ENCODE results near the gene SARS1. TPM values are rescaled to one million over a fixed set of nuclear protein-coding genes. Genes with fewer than 3 reads are reported as not detected.

SARS1 gene
- total RNA-seq, 4 donors from 2014 or later = 102 to 137 (median 122) TPM

GRCh38 chr1:109181807-109182163 lies 31.9 kb upstream of the SARS1 start:
- TF ChIP-seq, protein P1, sequence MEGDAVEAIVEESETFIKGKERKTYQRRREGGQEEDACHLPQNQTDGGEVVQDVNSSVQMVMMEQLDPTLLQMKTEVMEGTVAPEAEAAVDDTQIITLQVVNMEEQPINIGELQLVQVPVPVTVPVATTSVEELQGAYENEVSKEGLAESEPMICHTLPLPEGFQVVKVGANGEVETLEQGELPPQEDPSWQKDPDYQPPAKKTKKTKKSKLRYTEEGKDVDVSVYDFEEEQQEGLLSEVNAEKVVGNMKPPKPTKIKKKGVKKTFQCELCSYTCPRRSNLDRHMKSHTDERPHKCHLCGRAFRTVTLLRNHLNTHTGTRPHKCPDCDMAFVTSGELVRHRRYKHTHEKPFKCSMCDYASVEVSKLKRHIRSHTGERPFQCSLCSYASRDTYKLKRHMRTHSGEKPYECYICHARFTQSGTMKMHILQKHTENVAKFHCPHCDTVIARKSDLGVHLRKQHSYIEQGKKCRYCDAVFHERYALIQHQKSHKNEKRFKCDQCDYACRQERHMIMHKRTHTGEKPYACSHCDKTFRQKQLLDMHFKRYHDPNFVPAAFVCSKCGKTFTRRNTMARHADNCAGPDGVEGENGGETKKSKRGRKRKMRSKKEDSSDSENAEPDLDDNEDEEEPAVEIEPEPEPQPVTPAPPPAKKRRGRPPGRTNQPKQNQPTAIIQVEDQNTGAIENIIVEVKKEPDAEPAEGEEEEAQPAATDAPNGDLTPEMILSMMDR (IDR thresholded peaks at IDR 0.05; ENCODE audit: low read depth) = no peak

GRCh38 chr1:109183058-109183738 lies 30.5 kb upstream of the SARS1 start:
- TF ChIP-seq, protein P1 (IDR thresholded peaks at IDR 0.05; ENCODE audit: low read depth) = no peak

GRCh38 chr1:109184687-109185086 lies 29.0 kb upstream of the SARS1 start:
- TF ChIP-seq, protein P1 (IDR thresholded peaks at IDR 0.05; ENCODE audit: low read depth) = no peak

GRCh38 chr1:109185357-109185756 lies 28.4 kb upstream of the SARS1 start:
- TF ChIP-seq, protein P1 (IDR thresholded peaks at IDR 0.05; ENCODE audit: low read depth) = no peak

- TF ChIP-seq, protein P1 (IDR thresholded peaks at IDR 0.05; ENCODE audit: low read depth) = no peak
Observed at GRCh38 chr1:109185990-109186732, 27.6 kb upstream of the SARS1 start.

DNA sequence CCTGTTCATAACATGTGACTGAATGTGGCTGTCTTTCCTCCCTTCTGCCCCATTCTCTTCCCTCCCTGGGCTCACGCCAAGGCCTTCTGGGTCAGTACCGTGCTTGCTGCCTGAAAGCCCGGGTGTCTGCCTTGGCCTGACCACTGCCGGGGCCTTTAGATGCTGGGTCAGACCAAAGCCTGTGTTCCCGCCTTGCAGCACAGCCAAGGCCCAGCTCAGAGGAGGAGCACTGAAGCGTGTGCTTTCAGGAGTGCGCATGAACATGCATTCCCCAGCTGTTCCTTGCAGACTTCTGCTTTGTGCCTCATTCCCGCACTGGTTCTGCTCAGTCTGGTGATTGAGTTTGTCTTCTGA lies 27.0 kb upstream of the SARS1 start:
- TF ChIP-seq, protein P1 (IDR thresholded peaks at IDR 0.05; ENCODE audit: low read depth) = no peak

- TF ChIP-seq, protein P1 (IDR thresholded peaks at IDR 0.05; ENCODE audit: low read depth) = no peak
Observed at GRCh38 chr1:109187127-109187526, 26.6 kb upstream of the SARS1 start.
